ENCODE data around the gene SLC18A2.
"Not testable (repeated sequence)": the region's sequence is repeated elsewhere in the genome, so short reads cannot be mapped to it uniquely, and the experiment has no call there.

SLC18A2 gene

DNA sequence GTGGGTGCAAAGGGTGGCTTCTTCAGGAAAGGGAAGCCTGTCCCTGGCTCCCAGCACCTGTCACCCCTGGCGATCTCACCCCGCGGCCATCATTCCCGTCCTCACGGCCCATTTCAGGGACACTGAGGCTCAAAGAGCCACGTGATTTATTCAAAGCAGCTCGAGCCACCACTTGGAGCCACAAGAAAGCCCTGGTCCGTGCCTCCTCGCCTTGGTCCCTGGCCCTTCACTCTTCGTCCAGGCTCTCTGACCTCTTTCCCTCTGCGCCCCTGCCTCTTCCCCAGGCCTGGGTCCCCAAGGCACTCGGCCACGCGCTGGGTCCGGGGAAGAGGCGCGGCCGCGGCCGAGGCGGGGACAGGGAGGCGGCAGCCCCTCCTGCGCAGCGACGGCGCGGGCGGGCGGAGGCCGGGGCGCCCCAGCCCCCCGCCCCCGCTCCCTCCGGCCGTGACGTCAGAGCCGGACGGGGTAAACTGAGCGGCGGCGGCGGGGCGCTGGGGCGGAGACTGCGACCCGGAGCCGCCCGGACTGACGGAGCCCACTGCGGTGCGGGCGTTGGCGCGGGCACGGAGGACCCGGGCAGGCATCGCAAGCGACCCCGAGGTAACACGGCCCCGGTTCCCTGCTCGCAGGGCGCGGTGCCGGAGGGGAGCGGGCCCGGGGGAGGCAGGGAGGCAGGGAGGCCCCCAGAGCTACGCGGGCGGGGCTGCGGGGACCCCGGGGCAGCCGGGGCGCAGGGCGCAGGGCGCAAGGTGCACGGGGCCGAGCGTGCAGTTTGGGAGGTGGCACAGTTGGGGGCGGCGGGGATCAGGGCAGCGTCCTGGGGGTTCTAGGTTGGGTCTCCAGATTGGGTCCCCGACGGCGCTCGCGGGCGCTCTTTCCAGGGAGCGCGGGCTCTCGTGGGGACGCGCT, at the start of gene SLC18A2:
Gene SLC18A2 (plus strand): TSS at position 494 of the 909 bp plus-strand sequence. CDS start 580 bp downstream, outside the sequence.
- FAIRE-seq = no peak
- DNase-seq (ENCODE audit: low spot score) = peak; percentile 40

DNA sequence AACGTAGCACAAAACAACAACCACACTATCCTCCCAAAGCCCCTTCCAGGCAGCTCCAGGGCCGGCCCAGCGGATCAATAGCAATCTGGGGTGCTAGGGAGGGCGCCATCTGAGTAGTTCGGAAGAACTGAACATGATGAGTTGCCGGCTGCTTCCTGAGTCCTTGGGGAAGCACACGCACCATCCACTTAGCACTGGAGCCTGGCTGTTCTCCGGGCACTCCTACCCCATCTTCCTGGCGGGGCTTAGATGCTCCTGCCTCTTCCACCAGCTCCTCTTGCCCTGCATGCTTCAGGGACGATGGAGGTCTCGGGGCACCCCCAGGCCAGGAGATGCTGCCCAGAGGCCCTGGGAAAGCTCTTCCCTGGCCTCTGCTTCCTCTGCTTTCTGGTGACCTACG, 43.7 kb upstream of the SLC18A2 start, which contains the start of gene KCNK18:
Gene KCNK18 (plus strand): TSS at position 301 of the 400 bp plus-strand sequence. CDS start 0 bp downstream, at position 301.
- FAIRE-seq (no peak), DNase-seq (ENCODE audit: low spot score) (no peak)

DNA sequence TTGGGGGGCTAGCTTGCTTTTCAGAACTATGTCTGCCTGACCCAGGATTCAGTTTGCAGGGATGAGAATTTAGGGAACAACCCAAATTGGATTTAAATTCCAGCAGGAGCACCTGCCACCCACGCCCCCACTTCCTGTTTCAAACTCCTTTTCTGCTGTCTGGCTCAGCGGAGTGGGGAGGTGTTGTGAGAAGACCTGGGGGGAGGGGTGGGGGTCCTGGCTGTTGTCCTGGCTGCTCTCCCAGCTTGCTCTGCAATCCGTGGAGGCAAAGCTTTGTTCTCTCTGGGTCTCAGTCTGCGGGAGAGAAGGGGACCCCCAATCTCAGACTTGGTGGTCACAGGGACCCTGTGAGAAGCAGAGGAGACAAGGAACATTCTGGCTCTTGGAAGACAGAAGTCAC, 42.8 kb upstream of the SLC18A2 start:
- no peak for DNase-seq (ENCODE audit: low spot score)
- FAIRE-seq = no peak

DNA sequence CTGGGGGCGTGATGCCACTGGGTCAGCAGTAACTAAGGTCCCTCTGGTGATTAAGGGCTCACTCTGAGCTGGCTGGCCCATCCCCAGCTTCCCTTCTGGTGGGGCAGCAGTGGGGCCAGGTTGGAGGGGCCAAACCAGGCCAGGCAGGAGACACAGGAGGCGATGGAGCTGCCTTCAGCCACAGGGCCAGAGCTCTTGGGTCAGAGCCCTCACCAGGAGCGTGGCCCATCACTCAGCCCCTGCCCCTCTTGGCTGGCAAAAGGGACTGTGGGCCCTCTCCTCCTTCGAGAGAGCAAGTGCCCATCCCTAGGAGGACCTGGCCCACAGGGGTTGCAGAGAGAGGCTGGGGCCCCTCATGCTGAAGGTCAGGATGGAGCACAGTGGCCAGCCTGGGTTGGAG, 39.1 kb upstream of the SLC18A2 start:
- DNase-seq (ENCODE audit: low spot score) (no peak), FAIRE-seq (no peak)

DNA sequence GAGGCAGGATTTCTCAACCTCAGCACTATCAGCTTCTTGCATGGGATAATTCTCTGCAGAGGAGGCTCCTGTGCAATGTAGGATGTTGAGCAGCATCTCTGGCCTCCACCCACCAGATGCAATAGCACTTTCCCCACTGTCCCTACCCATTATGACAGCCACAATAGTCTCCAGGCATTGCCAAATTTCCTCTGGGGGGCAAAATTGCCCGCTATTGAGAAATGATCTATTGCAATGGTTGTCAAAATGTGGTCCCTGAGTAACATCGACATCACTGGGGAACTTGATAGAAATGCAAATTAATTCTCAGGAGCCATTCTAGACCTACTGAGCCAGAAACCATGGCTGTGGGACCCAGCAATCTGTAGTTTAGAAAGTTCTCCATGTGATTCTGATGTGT, 36.6 kb upstream of the SLC18A2 start:
- no peak for FAIRE-seq
- no peak for DNase-seq (ENCODE audit: low spot score)

DNA sequence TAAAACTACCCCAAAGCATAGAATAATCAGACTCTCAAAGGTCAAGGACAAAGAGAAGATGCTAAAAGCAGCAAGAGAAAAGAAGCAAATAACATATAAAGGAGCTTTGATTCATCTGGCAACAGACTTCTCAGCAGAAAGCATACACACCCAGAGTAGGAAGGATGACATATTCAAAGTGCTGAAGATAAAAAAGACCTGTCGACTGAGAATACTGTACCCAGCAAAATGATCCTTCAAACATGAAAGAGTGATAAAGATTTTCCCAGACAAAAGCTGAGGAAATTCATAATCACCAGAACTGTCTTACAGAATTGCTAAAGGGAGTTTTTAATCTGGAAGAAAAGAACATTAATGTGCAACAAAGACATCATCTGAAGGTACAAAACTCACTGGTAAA, 28.7 kb upstream of the SLC18A2 start:
- FAIRE-seq (no peak), DNase-seq (ENCODE audit: low spot score) (no peak)

DNA sequence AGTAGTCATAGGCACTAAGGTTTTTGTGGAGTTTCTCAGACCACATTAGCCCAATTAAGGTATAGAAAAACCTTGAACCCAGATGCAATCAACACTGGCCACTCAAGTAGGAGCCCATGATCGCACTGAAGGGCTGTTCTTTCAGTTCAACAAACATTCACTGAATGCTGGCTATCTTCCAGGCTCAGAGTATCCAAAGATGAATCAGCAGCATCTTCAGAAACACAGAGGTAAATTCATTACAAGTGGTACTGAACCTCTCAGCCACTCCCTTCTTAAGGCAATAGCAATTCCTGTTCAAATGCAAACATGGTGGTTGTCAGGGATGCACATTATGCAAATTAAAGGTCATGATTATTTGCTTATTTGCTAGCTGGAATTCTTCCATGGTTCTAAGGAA, 26.5 kb upstream of the SLC18A2 start:
- FAIRE-seq (no peak), DNase-seq (ENCODE audit: low spot score) (peak; percentile 54)

DNA sequence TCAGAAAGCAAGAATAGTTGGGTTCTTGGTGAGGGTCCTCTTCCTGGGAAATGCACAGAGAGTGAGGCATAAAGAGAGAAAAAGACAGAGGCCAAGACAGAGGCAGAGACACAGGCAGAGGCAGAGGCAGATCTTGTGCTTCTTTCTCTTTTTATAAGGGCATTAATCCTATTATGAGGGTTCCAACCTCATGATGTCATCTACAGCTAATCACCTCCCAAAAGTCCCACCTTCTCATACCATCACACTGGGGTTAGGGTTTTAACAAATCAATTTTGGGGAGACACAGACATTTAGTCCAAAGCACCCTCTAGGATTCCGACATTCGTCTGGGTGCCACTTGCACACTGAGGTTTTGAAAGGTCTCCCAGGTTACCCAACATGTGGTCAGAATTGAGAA, 25.8 kb upstream of the SLC18A2 start:
- DNase-seq (ENCODE audit: low spot score) (no peak), FAIRE-seq (no peak)

DNA sequence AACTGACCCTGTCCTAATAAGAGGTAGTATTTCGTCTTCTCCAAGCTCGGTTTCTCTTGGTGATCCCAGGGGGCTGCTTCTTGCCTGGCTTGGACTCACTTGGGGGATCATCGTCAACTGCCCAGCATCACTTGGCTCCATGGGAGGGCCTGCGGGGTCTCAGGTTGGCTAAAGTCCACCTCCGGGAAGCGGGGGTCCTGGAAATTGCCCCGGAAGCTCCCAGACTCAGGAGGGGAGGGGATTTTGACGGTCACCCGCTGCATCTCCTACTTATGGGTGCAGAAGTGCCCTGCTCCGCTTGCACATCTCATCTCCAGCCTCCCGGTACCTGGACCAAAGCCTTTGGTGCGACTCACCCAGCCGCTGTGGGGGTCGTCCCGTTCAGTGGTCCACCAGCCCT, 24.9 kb upstream of the SLC18A2 start:
- no peak for DNase-seq (ENCODE audit: low spot score)
- no peak for FAIRE-seq

DNA sequence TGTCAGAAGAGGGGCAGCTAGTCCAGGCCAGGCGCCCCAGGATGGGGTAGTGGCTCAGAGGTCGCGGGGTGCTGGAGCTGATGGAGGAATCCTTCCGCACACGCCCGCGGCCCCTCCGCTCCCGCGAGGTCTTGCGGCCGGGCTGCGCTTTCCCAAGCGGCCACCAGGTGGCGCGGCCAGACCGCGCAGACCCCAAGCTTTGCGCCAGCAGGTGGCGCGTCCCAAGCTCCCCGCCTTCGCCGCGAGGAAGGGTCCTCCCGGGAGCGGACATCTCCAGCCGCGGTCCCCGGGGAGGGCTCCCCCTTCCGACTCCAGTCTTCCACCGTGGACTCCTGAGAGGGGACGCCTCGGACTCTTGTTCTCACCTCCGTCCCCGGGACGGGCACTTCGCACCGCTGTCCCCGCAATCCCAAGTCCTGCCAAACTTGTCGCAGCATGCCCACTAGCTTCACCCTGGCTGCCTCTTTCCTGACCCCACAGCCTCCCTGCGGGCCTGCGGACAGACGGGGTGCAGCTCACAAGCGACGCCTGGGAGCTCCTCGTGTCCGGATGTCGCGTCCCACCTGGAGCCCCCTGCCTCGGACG, 24.2 kb upstream of the SLC18A2 start:
- peak; percentile 42 for FAIRE-seq

DNA sequence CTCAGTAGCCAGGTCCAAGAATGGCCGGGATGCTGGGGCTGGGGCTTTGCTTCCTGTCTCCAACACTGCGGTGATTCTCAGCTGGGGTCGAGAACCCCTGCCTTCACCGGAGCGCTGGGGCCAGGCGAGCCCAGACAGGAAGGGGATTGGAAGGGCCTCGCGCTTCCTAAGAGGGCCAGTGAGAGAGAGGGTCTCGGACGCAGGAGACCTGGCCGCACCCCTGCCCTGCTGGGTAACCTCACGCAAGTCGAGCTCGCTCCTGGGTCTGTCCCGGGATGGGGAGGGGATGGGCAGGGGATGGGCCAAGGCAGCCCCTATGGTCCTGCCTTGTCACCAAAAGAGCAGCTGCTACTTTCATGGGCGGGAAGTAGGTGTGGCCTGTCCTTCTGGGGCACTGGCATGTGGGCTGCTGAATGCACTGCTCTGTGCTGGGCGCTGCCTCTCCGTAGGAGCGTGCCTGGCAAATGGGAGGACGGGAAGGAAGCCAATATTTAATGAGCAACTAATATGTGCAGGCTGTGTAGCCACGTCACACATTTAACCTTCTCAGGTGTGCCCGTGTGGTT, 23.6 kb upstream of the SLC18A2 start:
- FAIRE-seq (peak; percentile 93), DNase-seq (ENCODE audit: low spot score) (peak; percentile 49)

More for the DNA sequence above, 24.2 kb upstream of the SLC18A2 start:
- peak; percentile 81 for DNase-seq (ENCODE audit: low spot score)

DNA sequence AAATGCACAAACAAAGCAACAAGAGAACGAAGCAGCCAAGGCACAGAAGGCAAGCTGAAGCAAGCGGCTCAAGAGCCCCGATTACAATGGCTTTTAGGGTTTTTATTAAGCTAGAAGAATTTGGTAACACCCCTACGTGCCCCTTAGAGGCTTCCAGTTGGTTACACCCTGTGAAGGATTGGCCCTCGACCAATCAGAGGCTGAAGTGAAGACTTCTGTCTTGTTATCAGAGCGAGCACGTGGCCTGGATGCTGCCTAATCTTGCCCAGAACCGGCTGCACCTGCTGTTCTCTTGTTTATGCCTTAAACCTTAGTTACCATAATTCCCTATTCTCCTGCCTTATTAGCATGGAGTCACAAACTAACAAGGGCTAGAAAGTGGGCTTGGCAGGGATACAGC, 22.3 kb upstream of the SLC18A2 start:
- DNase-seq (ENCODE audit: low spot score) = no peak
- FAIRE-seq = no peak

DNA sequence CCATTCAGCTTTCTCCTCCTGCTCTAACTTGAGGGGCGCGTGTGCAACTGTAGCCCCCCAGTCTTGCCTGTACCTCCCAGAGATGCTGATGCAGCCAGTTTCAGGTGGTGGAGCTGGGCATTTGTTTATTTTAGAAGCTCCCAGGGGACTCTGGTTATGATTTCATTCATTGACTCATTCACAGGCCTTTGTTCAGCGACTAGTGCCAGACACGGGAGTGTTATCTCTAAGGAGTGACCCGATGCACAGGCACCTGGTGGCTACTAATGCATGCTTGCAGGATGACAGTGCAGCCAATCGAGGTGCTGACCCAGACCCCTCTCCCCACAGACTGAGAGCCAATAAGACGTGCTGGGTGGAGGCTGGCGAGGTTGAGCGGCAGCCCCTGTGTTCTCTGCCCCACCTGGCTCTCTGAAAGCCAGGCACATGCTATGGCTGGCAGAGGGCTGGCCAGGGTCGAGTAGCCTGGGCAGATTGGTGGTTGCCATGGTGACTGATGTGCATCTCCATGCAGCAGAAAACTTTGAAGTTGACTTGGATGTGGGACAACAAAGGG, 19.7 kb upstream of the SLC18A2 start:
- FAIRE-seq (peak; percentile 95), DNase-seq (ENCODE audit: low spot score) (peak; percentile 95)

DNA sequence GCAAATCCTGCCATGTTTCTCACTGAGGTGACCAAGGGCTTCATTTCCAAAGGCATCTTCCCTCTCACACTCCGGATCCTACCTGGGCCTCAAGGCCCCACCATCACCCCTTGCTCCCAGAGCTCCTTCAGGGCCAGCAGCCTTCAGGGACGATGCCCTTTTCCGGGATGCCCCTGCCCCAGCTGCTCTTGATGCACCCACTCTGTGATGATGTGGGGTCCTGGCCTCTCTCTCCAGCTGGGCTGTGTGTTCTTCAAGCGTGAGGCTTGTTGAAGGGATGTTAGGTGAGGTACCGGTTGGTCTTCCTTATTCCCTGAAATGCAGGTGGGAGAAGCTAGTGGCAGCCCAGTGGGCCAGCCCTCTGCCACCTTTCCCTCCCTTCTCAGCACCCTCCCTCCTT, 18.4 kb upstream of the SLC18A2 start:
- DNase-seq (ENCODE audit: low spot score) = no peak
- FAIRE-seq = no peak

DNA sequence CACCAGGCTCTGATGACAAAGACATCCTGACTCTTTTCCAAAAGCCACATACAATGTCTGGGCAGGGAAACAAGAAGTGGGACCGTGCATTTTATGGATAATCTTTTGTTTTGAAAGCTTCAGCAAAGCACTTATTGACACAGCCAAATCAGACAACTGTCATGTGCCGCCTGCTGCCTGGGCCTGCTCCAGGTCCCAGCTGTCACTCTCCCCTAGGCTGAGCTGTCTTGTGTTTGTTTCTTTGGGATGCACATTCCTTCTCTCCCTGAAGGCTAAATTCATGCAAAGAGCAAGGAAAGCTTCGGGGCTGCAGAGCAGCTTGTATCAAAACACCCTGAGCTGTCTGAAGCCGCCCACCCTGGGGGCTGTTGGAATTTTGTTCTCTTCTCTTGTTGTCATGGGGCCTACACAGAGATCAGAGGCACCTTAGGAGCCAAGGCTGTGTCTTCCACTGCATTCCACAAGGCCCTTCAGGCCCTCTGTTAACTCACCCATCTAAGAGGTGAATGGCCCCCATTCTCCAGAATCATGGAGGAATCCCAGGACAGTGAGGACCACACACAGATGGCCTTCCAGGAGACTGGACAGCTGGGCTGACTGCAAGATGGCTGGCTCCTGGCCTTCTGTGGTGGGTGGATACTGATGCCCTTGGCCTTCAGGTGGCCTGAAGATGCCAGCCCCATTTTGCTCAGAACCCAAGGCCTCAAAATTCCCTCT, 17.8 kb upstream of the SLC18A2 start:
- FAIRE-seq = no peak

DNA sequence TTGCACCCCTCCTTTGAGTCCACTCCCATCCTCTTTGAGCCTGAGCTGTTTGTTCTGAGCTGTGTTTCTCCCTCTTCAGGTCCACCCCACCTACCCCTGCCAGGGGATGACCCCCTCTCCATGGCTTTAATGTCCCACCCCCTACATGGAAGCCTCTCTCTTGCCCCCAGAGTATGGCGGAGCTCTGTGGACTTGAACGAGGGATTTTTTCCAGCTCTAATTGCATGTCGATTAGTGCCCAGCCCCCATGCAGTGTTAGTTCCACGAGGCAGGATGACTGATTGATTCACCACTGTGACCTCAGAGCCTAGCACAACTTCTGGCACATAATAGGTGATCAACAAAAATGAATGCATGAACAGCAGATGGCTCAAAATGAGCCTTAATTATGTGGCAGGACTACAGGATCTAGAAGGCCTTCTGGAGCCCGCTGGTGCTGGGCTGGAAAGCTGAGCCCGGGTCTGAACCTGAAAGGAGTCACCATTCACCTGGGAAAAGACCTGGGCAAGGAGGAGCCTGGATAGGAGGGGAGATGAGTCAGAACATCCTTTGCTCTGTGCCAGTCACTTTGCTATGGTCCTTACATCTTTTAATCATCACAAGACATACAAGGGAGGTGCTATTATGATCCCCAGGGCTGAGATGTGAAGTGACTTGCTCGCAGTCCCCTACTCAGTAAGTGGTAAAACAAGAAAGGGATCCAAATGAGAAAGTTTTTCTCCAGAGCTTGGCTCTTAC, 17.1 kb upstream of the SLC18A2 start:
- DNase-seq (ENCODE audit: low spot score) (no peak), FAIRE-seq (no peak)

More for the DNA sequence above, 17.8 kb upstream of the SLC18A2 start:
- no peak for DNase-seq (ENCODE audit: low spot score)

DNA sequence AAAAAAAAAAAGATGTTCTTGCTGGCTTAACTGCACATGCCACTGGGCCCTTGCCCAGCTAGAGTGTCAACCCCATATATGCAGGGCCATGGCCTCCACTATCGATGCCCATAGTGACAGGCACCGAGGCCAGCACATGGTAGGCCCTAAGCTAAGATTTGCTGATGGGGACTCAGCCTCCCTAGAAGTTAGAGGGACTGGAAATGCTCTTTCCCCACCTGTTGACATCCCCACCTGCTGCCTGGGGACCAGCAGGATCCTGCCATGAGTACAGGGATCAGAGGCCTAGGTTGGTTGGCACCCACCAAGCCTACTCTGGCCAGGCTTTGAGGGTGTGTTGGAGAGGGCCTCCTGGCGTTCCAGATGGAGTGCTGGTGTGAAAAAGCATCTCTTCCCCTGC, 16.0 kb upstream of the SLC18A2 start:
- FAIRE-seq (no peak), DNase-seq (ENCODE audit: low spot score) (no peak)

DNA sequence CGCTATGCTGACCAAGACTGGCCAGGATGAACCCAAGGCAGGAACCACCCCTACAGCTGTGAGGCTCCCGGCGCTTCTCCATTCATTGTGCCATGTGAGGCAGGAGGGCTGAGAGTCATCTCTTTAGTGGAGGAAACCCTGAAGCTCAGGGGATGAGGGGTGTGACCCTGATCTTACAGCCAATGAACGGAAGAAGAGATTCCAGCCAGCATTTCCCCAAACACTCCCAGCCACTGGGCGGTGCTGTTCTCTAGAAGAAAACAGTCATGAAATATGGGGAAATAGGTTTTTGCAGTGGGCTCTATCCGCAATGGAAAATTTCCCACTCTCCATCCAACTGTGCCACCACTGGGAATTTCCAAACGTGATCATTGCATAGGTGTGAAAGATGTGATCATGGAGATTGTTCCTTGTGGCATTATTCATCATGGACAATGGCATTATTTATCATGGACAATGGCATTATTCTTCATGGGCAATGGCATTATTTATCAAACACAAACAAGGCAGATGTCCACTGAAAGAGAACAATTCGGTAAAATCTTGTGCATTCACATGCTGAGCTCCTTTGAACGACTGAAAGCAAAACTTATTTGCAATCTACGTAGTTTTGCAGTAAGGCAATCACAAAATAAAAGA, 14.0 kb upstream of the SLC18A2 start:
- FAIRE-seq = no peak
- no peak for DNase-seq (ENCODE audit: low spot score)

DNA sequence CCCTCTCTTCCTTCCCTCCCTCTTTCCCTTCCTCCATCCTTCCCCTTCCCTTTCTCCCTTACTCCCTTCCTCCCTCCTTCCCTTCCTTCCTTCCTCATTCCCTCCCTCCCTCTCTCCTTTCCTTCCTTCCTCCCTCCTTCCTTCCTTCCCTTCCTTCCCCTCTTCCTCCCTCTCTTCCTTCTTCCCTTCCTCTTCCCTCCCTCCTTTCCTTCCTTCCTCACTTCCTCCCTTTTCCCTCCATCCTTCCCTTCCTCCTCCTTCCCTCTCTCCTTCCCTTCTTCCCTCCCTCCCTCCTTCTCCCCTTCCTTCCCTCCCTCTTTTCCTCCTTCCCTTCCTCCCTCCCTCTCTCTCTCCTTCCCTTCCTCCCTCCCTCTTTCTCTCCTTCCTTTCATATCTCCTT, 12.7 kb upstream of the SLC18A2 start:
- FAIRE-seq (no peak), DNase-seq (ENCODE audit: low spot score) (no peak)

DNA sequence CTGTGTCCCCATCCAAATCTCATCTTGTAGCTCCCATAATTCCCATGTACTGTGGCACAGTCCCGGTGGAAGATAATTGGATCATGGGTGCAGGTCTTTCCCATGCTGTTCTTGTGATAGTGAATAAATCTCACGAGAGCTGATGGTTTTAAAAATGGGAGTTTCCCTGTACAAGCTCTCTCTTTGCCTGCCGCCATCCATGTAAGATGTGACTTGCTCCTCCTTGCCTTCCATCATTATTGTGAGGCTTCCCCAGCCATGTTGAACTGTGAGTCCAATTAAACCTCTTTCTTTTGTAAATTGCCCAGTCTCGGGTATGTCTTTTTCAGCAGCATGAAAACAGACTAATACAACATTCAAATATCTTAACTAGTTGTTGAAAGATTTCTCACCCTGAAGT, 10.8 kb upstream of the SLC18A2 start:
- not testable (repeated sequence) for FAIRE-seq; DNase-seq (ENCODE audit: low spot score)

All from urothelium cell line (cell line).